Left ventricle myocardium inferior (tissue), 1 donor: ENCODE results near the gene EVPLL. TPM values are rescaled to one million over a fixed set of nuclear protein-coding genes. Genes with fewer than 3 reads are reported as not detected.
"Not testable (repeated sequence)": the region's sequence is repeated elsewhere in the genome, so short reads cannot be mapped to it uniquely, and the experiment has no call there.

Experiments used
- DNase-seq: peaks from one replicate; pipeline ENCODE4 v3.0.0-alpha.2; 2020
- H3K27ac ChIP-seq: fragments of 200-600 bp; replicated peaks from 2 replicates; pipeline ENCODE4 v1.8.0; 2021
- H3K27me3 ChIP-seq: fragments of 200-600 bp; 2 replicates; pipeline ENCODE4 v1.8.0; 2021; ENCODE audit warnings: low read depth
- H3K36me3 ChIP-seq: fragments of 200-600 bp; 2 replicates; pipeline ENCODE4 v1.8.0; 2021
- H3K4me1 ChIP-seq: fragments of 200-600 bp; 2 replicates; pipeline ENCODE4 v1.8.0; 2021
- H3K4me3 ChIP-seq: fragments of 200-600 bp; 2 replicates; pipeline ENCODE4 v1.8.0; 2021; ENCODE audit warnings: mild to moderate bottlenecking, moderate library complexity
- H3K9me3 ChIP-seq: fragments of 200-600 bp; replicated peaks from 2 replicates; pipeline ENCODE4 v1.8.0; 2021
- intact Hi-C: fragments of 100-400 bp; cut with micrococcal nuclease; formaldehyde crosslinking; loops from one replicate; pipeline ENCODE4 v1.11.0; 2022
- total RNA-seq: library from RNA; stranded (reverse); fragmentation: NEBNext Ultra II Directional; extraction: Animal tissue kit (Norgen Biotek cat#: 25700); gene quantifications from one replicate; pipeline ENCODE4 v1.2.1, GENCODE V29; 2021
- donor health status: DM: no; HTN: yes; CAD: no; lungs with severe emphysema.

EVPLL gene
- total RNA-seq, 1 donor from 2014 or later: not detected

- H3K4me3 ChIP-seq, H3K36me3 ChIP-seq, intact Hi-C loops, DNase-seq, H3K9me3 ChIP-seq, H3K27me3 ChIP-seq, H3K4me1 ChIP-seq, H3K27ac ChIP-seq: not testable (repeated sequence)
Observed at GRCh38 chr17:18401872-18402590, 24.5 kb downstream of the EVPLL start.

- intact Hi-C loops, H3K4me3 ChIP-seq, DNase-seq, H3K36me3 ChIP-seq, H3K9me3 ChIP-seq, H3K4me1 ChIP-seq, H3K27me3 ChIP-seq, H3K27ac ChIP-seq: not testable (repeated sequence)
Observed at GRCh38 chr17:18403166-18403565, 25.6 kb downstream of the EVPLL start.

GRCh38 chr17:18403604-18404003 lies 26.0 kb downstream of the EVPLL start:
- H3K27ac ChIP-seq, H3K36me3 ChIP-seq, H3K4me3 ChIP-seq, DNase-seq, intact Hi-C loops, H3K27me3 ChIP-seq, H3K9me3 ChIP-seq, H3K4me1 ChIP-seq: not testable (repeated sequence)

- DNase-seq, H3K4me1 ChIP-seq, intact Hi-C loops, H3K27ac ChIP-seq, H3K27me3 ChIP-seq, H3K9me3 ChIP-seq, H3K36me3 ChIP-seq, H3K4me3 ChIP-seq: not testable (repeated sequence)
Observed at GRCh38 chr17:18408906-18409305, 31.3 kb downstream of the EVPLL start.

GRCh38 chr17:18409321-18409720 lies 31.7 kb downstream of the EVPLL start:
- H3K27ac ChIP-seq, DNase-seq, intact Hi-C loops, H3K4me3 ChIP-seq, H3K4me1 ChIP-seq, H3K36me3 ChIP-seq, H3K9me3 ChIP-seq, H3K27me3 ChIP-seq: not testable (repeated sequence)

- H3K9me3 ChIP-seq, H3K4me1 ChIP-seq, H3K27me3 ChIP-seq, H3K36me3 ChIP-seq, intact Hi-C loops, DNase-seq: not testable (repeated sequence)
- Histone ChIP-seq H3K27ac (peak overlapping the region; percentile 16), H3K4me3 (peak overlapping the region; percentile 61)
Observed at GRCh38 chr17:18410736-18411135, 33.2 kb downstream of the EVPLL start.

- H3K27me3 ChIP-seq, H3K9me3 ChIP-seq, H3K36me3 ChIP-seq, H3K4me1 ChIP-seq, intact Hi-C loops, DNase-seq: not testable (repeated sequence)
- Histone ChIP-seq H3K27ac (peak overlapping the region; percentile 67), H3K4me3 (peak overlapping the region; percentile 61)
Observed at GRCh38 chr17:18411377-18411864, 33.8 kb downstream of the EVPLL start.

- DNase-seq, H3K27me3 ChIP-seq, H3K27ac ChIP-seq, intact Hi-C loops, H3K4me1 ChIP-seq, H3K4me3 ChIP-seq, H3K9me3 ChIP-seq, H3K36me3 ChIP-seq: not testable (repeated sequence)
Observed at GRCh38 chr17:18412001-18412538, 34.5 kb downstream of the EVPLL start.

- H3K9me3 ChIP-seq, DNase-seq, H3K4me1 ChIP-seq, H3K36me3 ChIP-seq, H3K4me3 ChIP-seq, H3K27me3 ChIP-seq, intact Hi-C loops, H3K27ac ChIP-seq: not testable (repeated sequence)
Observed at GRCh38 chr17:18421521-18421920, 43.9 kb downstream of the EVPLL start.

GRCh38 chr17:18422464-18422863 lies 44.9 kb downstream of the EVPLL start:
- H3K27ac ChIP-seq, H3K27me3 ChIP-seq, DNase-seq, intact Hi-C loops, H3K36me3 ChIP-seq, H3K9me3 ChIP-seq, H3K4me1 ChIP-seq, H3K4me3 ChIP-seq: not testable (repeated sequence)

- DNase-seq, H3K4me1 ChIP-seq, intact Hi-C loops, H3K36me3 ChIP-seq, H3K9me3 ChIP-seq, H3K27ac ChIP-seq, H3K27me3 ChIP-seq, H3K4me3 ChIP-seq: not testable (repeated sequence)
Observed at GRCh38 chr17:18423015-18423414, 45.4 kb downstream of the EVPLL start.

- H3K9me3 ChIP-seq, H3K4me3 ChIP-seq, H3K4me1 ChIP-seq, DNase-seq, H3K36me3 ChIP-seq, H3K27me3 ChIP-seq, H3K27ac ChIP-seq, intact Hi-C loops: not testable (repeated sequence)
Observed at GRCh38 chr17:18425593-18425992, 48.0 kb downstream of the EVPLL start.

GRCh38 chr17:18426639-18427038 lies 49.1 kb downstream of the EVPLL start:
- H3K4me3 ChIP-seq, H3K9me3 ChIP-seq, intact Hi-C loops, H3K27ac ChIP-seq, H3K4me1 ChIP-seq, DNase-seq, H3K36me3 ChIP-seq, H3K27me3 ChIP-seq: not testable (repeated sequence)

- intact Hi-C loops: not testable (repeated sequence)
Observed at GRCh38 chr17:18432206-18432605, 54.6 kb downstream of the EVPLL start.

More at GRCh38 chr17:18432206-18432605, 54.6 kb downstream of the EVPLL start:
- not testable (repeated sequence) for H3K36me3 ChIP-seq, H3K9me3 ChIP-seq, H3K4me3 ChIP-seq, DNase-seq, H3K27ac ChIP-seq, H3K27me3 ChIP-seq, H3K4me1 ChIP-seq
